ENCODE data around the gene CRYGB.
"Not testable (repeated sequence)": the region's sequence is repeated elsewhere in the genome, so short reads cannot be mapped to it uniquely, and the experiment has no call there.

The CRYGB gene

DNA sequence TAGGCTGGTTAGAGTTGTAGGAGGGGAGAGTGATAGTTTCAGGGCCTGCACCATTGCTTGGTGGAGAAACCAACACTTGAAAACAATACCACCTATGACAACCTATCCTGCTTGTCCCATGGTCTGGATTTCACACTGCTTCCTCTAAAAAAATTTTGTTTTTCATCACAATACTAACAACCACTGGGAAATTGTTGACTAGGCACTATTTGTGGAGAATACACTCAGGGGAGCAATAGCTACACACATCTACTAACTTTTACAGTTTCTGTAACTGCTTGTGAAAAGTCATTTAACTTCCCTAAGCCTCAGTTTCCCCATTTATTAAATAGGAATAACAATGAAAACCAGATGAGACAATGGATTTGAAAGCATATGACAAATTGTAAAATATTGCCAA lies 4.1 kb upstream of the CRYGB start:
- H3K27ac ChIP-seq (ENCODE audit: low read length) = no peak overlapping the region
- no peaks in the 10 kb centered on the region for H3K4me1 ChIP-seq (ENCODE audit: control insufficient read depth, insufficient read depth, low read length)
- no peak overlapping the region for H3K9ac ChIP-seq (ENCODE audit: low read length in 2 of 2)
- H3K27me3 ChIP-seq (ENCODE audit: control insufficient read depth in 1 of 2, insufficient read depth in 2 of 2, low read length in 2 of 2) = no peaks in the 10 kb centered on the region
- no peaks in the 10 kb centered on the region for H3K36me3 ChIP-seq (ENCODE audit: control insufficient read depth in 2 of 2, insufficient read depth in 2 of 2, low read length in 2 of 2)
- H3K4me3 ChIP-seq (ENCODE audit: low read length in 2 of 2) = no peak overlapping the region
- no peaks in the 10 kb centered on the region for H3K9me3 ChIP-seq (ENCODE audit: control insufficient read depth in 2 of 2, low read length in 2 of 2)

DNA sequence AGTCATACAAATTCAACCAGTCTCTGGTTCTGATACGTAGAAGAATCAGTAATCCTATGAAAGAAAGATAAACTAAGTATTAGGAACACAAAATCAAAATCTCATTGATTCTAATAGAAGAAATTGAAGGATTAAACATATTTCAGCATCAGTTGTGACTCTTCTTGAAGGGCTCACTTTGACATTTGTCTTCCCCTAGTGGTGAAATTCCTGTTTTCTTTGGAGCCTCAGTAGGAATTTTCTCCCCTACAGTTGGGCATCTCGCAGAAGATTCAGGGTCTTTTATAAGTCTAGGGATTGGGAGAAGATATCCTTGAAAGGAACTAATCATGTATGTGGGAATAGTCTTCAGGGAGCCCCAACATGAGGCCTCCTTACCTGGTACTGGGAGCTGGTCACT lies 2.8 kb upstream of the CRYGB start:
- Histone ChIP-seq H3K4me3 (ENCODE audit: low read length in 2 of 2) (no peak overlapping the region), H3K9me3 (ENCODE audit: control insufficient read depth in 2 of 2, low read length in 2 of 2) (no peaks in the 10 kb centered on the region), H3K27me3 (ENCODE audit: control insufficient read depth in 1 of 2, insufficient read depth in 2 of 2, low read length in 2 of 2) (no peaks in the 10 kb centered on the region), H3K4me1 (ENCODE audit: control insufficient read depth, insufficient read depth, low read length) (no peaks in the 10 kb centered on the region), H3K27ac (ENCODE audit: low read length) (no peak overlapping the region), H3K9ac (ENCODE audit: low read length in 2 of 2) (no peak overlapping the region), H3K36me3 (ENCODE audit: control insufficient read depth in 2 of 2, insufficient read depth in 2 of 2, low read length in 2 of 2) (no peaks in the 10 kb centered on the region)

DNA sequence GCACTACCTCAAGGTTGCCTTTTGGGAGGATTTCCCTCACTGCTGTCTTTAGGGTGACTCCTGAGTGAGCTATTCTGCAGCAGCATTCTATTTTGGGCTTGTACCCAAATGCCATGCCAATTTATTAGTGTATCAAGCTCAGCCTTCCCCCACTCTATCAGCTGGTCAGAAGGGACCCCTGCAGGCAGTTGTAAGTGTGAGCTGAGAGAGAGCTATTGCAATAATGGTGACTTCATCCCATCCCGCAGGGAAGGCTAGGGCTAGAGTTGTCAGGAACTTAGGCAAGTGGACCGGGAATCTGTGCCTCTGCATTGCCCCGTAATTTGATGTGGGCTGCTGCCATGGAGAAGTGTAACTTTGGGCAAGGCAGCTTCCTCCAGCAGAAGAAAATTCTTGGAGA lies 1.8 kb upstream of the CRYGB start:
- no peaks in the 10 kb centered on the region for H3K27me3 ChIP-seq (ENCODE audit: control insufficient read depth in 1 of 2, insufficient read depth in 2 of 2, low read length in 2 of 2)
- H3K27ac ChIP-seq (ENCODE audit: low read length) = no peak overlapping the region
- H3K9ac ChIP-seq (ENCODE audit: low read length in 2 of 2) = no peak overlapping the region
- H3K9me3 ChIP-seq (ENCODE audit: control insufficient read depth in 2 of 2, low read length in 2 of 2) = no peaks in the 10 kb centered on the region
- no peak overlapping the region for H3K4me3 ChIP-seq (ENCODE audit: low read length in 2 of 2)
- H3K36me3 ChIP-seq (ENCODE audit: control insufficient read depth in 2 of 2, insufficient read depth in 2 of 2, low read length in 2 of 2) = no peaks in the 10 kb centered on the region
- H3K4me1 ChIP-seq (ENCODE audit: control insufficient read depth, insufficient read depth, low read length) = no peaks in the 10 kb centered on the region

DNA sequence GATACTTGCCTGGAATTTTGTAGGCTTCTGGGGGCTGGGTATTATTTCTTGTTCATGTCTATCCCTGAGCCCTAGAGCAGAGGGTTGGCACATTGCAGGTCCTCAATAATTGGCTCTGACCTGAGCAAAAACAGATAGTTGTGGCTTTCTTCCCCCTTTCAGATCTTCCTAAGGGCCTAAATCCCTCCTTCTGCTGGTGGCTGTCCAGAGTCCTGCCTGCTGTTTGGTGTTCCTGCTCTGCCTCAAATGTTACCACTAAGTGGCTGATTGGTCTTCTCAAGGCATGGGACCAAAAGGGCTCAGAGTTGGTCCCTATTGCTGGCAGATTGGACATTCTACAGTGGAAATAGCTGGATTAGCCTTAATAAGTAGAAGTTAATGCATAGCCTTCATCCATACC lies 1.1 kb upstream of the CRYGB start:
- Histone ChIP-seq H3K36me3 (ENCODE audit: control insufficient read depth in 2 of 2, insufficient read depth in 2 of 2, low read length in 2 of 2) (no peaks in the 10 kb centered on the region), H3K27me3 (ENCODE audit: control insufficient read depth in 1 of 2, insufficient read depth in 2 of 2, low read length in 2 of 2) (no peaks in the 10 kb centered on the region), H3K9me3 (ENCODE audit: control insufficient read depth in 2 of 2, low read length in 2 of 2) (no peaks in the 10 kb centered on the region), H3K9ac (ENCODE audit: low read length in 2 of 2) (no peak overlapping the region), H3K4me1 (ENCODE audit: control insufficient read depth, insufficient read depth, low read length) (no peaks in the 10 kb centered on the region), H3K27ac (ENCODE audit: low read length) (no peak overlapping the region), H3K4me3 (ENCODE audit: low read length in 2 of 2) (no peak overlapping the region)

DNA sequence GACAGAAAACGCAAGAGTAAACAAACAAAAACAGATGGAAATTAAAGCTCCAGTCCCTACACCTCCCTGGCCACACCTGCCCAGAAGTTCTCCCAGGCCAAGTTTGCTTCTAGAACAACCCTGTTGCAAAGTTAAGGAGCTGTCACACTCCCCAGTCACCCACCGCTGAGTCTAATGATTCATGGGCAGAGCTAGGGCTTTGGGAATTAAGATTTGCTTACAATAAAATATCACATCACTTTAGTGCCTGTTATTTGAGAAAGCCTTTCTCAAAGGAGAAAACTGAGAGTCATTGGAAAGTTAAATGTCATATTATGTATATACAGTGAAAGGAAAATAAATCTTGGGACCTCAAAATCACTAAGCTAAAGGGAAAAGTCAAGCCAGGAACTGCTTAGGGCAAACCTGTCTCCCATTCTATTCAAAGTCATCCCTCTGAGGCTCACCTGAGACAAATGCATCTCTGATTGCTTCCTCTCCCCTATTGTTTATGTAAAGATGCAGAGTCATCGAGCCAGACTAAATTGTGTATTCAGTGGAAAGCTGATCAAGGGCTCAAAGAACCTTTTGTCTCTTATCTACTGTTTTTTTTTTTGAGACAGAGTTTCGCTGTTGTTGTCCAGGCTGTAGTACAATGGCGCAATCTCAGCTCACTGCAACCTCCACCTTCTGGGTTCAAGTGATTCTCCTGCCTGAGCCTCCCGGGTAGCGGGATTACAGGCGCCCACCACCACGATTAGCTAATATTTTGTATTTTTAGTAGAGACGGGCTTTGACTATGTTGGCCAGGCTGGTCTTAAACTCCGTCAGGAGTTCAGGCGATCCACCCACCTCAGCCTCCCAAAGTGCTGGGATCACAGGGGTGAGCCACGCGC lies 2.8 kb downstream of the CRYGB start:
- no peaks in the 10 kb centered on the region for H3K4me1 ChIP-seq (ENCODE audit: control insufficient read depth, insufficient read depth, low read length)
- no peak overlapping the region for H3K9ac ChIP-seq (ENCODE audit: low read length in 2 of 2)
- H3K27ac ChIP-seq (ENCODE audit: low read length) = no peak overlapping the region
- no peaks in the 10 kb centered on the region for H3K27me3 ChIP-seq (ENCODE audit: control insufficient read depth in 1 of 2, insufficient read depth in 2 of 2, low read length in 2 of 2)
- H3K36me3 ChIP-seq (ENCODE audit: control insufficient read depth in 2 of 2, insufficient read depth in 2 of 2, low read length in 2 of 2) = no peaks in the 10 kb centered on the region
- no peaks in the 10 kb centered on the region for H3K9me3 ChIP-seq (ENCODE audit: control insufficient read depth in 2 of 2, low read length in 2 of 2)
- H3K4me3 ChIP-seq (ENCODE audit: low read length in 2 of 2) = no peak overlapping the region

DNA sequence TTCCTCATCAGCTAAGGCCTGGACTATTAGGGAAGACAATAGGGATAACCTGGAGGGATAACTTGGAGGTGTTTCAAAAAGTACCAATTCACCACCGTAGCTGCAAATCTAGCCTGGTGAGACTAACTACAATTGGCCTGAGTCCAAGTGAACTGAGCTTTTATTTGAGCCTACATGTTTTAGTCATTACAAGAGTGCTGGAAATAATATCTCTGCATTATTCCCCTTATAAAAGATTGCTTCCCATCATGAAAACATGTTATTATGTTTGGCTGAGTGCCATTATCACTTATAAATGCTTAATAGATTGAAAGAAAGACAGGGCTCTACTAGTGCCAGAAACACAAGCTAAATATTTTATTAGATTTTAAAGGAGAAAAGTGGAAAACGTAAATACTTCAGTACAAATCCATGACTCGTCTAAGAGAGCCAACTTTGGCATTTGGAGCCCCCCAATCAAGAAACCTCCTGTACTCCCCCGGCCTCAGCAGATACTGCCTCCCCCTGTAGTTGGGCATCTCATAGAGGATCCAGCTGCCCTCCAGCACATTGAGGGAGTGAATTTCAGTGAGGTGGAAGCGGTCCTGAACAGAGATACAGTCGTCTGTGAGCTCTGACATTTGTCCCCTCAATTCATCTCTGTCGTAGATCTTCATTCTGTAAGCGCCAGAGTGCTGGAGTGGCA lies 3.6 kb downstream of the CRYGB start:
- H3K9me3 ChIP-seq (ENCODE audit: control insufficient read depth in 2 of 2, low read length in 2 of 2) = no peaks in the 10 kb centered on the region
- no peak overlapping the region for H3K4me3 ChIP-seq (ENCODE audit: low read length in 2 of 2)
- no peak overlapping the region for H3K9ac ChIP-seq (ENCODE audit: low read length in 2 of 2)
- H3K27me3 ChIP-seq (ENCODE audit: control insufficient read depth in 1 of 2, insufficient read depth in 2 of 2, low read length in 2 of 2) = no peaks in the 10 kb centered on the region
- H3K36me3 ChIP-seq (ENCODE audit: control insufficient read depth in 2 of 2, insufficient read depth in 2 of 2, low read length in 2 of 2) = no peaks in the 10 kb centered on the region
- H3K27ac ChIP-seq (ENCODE audit: low read length) = no peak overlapping the region
- no peaks in the 10 kb centered on the region for H3K4me1 ChIP-seq (ENCODE audit: control insufficient read depth, insufficient read depth, low read length)

DNA sequence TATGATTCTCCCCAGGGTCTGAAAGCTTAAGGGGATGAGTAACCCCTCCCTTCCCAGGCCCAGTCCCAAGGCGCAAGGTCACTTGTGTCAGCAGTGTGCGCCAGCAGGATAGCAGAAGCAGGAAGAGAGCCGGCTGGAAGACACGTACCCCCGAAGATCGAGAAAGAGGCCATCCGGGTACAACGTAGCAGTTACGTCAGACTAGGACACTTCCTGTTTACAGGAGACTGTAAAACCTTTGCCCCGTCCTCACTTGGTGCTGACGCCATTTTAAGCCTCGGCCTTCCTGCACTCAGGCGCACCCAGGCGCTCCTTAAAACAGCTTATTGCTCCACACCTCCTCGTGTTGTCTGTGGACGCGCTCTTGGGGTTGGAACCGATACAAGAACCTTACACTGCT lies 6.5 kb downstream of the CRYGB start:
- H3K27me3 ChIP-seq (ENCODE audit: control insufficient read depth in 1 of 2, insufficient read depth in 2 of 2, low read length in 2 of 2) = no peaks in the 10 kb centered on the region
- H3K9ac ChIP-seq (ENCODE audit: low read length in 2 of 2) = no peak overlapping the region
- H3K4me1 ChIP-seq (ENCODE audit: control insufficient read depth, insufficient read depth, low read length) = no peaks in the 10 kb centered on the region
- H3K36me3 ChIP-seq (ENCODE audit: control insufficient read depth in 2 of 2, insufficient read depth in 2 of 2, low read length in 2 of 2) = no peaks in the 10 kb centered on the region
- no peak overlapping the region for H3K4me3 ChIP-seq (ENCODE audit: low read length in 2 of 2)
- no peaks in the 10 kb centered on the region for H3K9me3 ChIP-seq (ENCODE audit: control insufficient read depth in 2 of 2, low read length in 2 of 2)
- no peak overlapping the region for H3K27ac ChIP-seq (ENCODE audit: low read length)

DNA sequence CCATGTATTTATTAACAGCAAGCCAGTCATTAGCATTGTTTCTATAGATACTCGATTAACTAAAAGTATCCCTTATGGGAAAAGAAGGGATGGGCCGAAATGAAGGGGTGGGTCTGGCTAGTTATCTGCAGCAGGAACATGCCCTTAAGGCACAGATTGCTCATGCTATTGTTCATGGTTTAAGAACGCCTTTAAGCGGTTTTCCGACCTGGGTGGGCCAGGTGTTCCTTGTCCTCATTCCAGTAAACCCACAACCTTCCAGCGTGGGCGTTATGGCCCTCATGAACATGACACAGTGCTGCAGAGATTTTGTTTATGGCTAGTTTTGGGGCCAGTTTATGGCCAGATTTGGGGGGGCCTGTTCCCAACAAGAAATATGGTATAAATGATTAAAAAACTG lies 7.6 kb downstream of the CRYGB start:
- not testable (repeated sequence) for H3K27me3 ChIP-seq (ENCODE audit: control insufficient read depth in 1 of 2, insufficient read depth in 2 of 2, low read length in 2 of 2); H3K27ac ChIP-seq (ENCODE audit: low read length); H3K9ac ChIP-seq (ENCODE audit: low read length in 2 of 2); H3K4me1 ChIP-seq (ENCODE audit: control insufficient read depth, insufficient read depth, low read length); H3K36me3 ChIP-seq (ENCODE audit: control insufficient read depth in 2 of 2, insufficient read depth in 2 of 2, low read length in 2 of 2); H3K9me3 ChIP-seq (ENCODE audit: control insufficient read depth in 2 of 2, low read length in 2 of 2); H3K4me3 ChIP-seq (ENCODE audit: low read length in 2 of 2)

DNA sequence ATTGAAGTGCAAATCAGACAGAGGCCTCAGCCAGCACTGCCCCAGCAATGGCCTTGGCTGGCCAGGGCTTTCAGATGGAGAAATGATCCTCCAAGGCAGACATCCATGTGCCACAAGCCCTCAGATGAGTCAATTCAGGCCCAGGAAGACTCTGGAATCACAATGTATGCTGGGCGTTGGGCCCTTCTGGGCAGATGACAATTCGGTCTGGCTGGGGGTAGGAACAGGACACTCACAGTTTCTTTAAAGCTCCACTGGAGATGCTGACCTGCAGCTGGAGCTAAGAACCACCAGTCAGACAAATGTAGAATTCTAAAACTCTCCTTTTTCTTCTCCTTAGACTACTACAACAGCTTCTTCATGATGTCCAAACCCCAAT lies 9.3 kb downstream of the CRYGB start:
- H3K27ac ChIP-seq (ENCODE audit: low read length) = no peak overlapping the region

DNA sequence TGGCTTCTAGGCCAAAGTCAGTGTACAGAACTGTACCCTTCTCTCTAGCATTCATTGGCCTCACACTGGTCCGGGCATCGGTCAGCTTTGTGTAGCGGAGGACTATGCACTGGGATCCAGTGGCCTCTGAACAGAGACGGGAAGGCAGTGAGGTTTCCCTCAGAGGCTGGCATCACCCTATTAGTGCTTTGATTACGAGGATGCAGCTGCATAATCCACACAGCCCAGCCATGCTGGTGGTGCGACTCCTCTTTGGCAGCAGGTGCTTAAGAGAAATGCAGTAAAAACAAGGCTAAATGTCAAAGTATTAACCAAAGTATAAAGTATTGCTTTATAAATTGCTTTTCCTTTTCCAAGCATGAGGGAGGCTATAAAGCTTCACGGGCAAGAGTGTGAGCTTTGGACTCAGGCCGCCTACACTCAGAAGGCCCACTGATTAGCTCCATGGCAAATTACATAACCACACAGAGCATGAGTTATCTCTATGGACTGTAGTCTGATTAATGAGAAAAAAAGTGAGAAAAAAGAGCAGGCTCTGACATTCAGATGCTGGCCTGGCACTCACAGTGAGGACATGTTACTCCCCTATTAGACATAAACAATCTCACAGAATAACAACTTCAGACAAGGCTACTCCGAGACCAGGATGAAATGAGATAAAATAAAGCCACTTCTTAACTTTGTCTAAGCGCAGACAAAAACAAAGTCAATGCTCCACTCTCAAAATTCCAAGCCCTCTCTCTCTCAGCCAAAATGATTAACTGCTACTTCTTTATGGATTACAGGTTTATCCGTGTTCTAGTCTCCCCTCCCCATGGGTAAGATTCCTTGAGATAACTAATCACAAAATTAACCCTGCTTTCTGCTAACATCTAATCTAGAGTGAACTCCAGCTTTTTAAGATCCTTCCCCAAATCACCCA lies 9.9 kb downstream of the CRYGB start:
- no peaks in the 10 kb centered on the region for H3K27me3 ChIP-seq (ENCODE audit: control insufficient read depth in 1 of 2, insufficient read depth in 2 of 2, low read length in 2 of 2)
- H3K27ac ChIP-seq (ENCODE audit: low read length) = no peak overlapping the region
- no peaks in the 10 kb centered on the region for H3K4me1 ChIP-seq (ENCODE audit: control insufficient read depth, insufficient read depth, low read length)
- H3K9ac ChIP-seq (ENCODE audit: low read length in 2 of 2) = no peak overlapping the region
- no peaks in the 10 kb centered on the region for H3K36me3 ChIP-seq (ENCODE audit: control insufficient read depth in 2 of 2, insufficient read depth in 2 of 2, low read length in 2 of 2)
- H3K4me3 ChIP-seq (ENCODE audit: low read length in 2 of 2) = no peak overlapping the region
- H3K9me3 ChIP-seq (ENCODE audit: control insufficient read depth in 2 of 2, low read length in 2 of 2) = no peaks in the 10 kb centered on the region

More for the DNA sequence above, 9.3 kb downstream of the CRYGB start:
- Histone ChIP-seq H3K9ac (ENCODE audit: low read length in 2 of 2) (no peak overlapping the region), H3K27me3 (ENCODE audit: control insufficient read depth in 1 of 2, insufficient read depth in 2 of 2, low read length in 2 of 2) (no peaks in the 10 kb centered on the region), H3K36me3 (ENCODE audit: control insufficient read depth in 2 of 2, insufficient read depth in 2 of 2, low read length in 2 of 2) (no peaks in the 10 kb centered on the region), H3K4me1 (ENCODE audit: control insufficient read depth, insufficient read depth, low read length) (no peaks in the 10 kb centered on the region), H3K9me3 (ENCODE audit: control insufficient read depth in 2 of 2, low read length in 2 of 2) (no peaks in the 10 kb centered on the region), H3K4me3 (ENCODE audit: low read length in 2 of 2) (no peak overlapping the region)
